ENCODE data around the gene COL20A1.

GRCh38 chr20:63269724-63270123 is 23.3 kb upstream of the COL20A1 start:
- TF ChIP-seq CTCF (IDR thresholded peaks at IDR 0.05): no peak
- TF ChIP-seq TCF7L2 (IDR thresholded peaks at IDR 0.05; ENCODE audit: low read depth, low read length): no peak
- no peak for TF ChIP-seq REST (IDR thresholded peaks at IDR 0.05; ENCODE audit: insufficient read depth in 1 of 2, low read depth in 2 of 2, low read length in 1 of 2)
- TF ChIP-seq POLR2AphosphoS5 (IDR thresholded peaks at IDR 0.05; ENCODE audit: low read depth, low read length): no peak
- no peak for TF ChIP-seq SIN3A (IDR thresholded peaks at IDR 0.05; ENCODE audit: borderline replicate concordance, insufficient read depth, low read depth, low read length)
